GM11168 (cell line): Measurements from ENCODE around the gene CA5A.
"Not testable (repeated sequence)": the region's sequence is repeated elsewhere in the genome, so short reads cannot be mapped to it uniquely, and the experiment has no call there.

Experiments used
- in situ Hi-C: fragments of 300-500 bp; cut with MboI; formaldehyde crosslinking; loops from one replicate; pipeline ENCODE4 v1.12.0; 2022; ENCODE audit warnings: low sequenced_read_pairs; ENCODE audit not compliant: unreplicated experiment

CA5A gene

DNA sequence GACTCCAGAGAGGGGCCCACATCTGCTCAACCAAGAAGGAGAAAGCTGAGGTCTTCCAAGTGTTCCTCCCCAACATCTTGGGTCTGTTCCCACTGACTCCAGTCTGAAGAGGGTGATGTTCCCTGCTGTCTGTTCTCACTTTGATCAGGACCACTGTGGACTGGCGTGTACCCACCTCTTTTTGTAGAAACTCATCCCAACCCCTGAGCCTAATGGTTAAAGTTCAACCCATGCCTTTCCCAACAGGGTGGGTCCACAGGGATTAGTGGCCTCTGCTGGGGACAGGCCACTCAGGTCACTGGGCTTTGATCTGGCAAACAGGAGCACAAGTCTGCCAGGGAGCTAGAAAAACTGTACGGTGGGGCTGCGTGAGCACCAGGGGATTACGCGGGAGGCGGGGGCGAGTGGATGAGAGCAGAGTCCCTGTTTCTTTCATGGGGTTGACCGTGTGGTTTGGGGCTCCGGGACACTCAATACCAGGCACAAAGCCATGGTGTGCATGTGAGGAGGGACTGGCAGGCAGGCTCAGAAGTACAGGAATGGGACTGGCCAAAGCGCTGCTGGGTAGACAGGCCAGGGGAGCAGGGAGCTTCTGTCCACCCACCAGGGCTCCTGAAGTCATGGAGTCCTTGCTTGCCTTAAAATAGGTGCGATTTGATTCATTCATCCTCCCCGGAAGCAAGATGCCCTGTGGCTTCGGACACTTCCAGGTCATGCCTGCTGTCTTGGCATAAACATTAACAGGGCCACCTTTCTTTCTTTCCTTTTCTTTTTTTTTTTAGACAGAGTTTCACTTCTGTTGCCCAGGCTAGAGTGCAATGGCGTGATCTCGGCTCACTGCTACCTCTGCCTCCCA, at the start of gene CA5A:
Gene CA5A, minus strand, starts transcription at position 155 of the 856 bp plus-strand sequence. Its CDS starts 79 bp downstream, at position 76.
- in situ Hi-C loops = no loop called here

DNA sequence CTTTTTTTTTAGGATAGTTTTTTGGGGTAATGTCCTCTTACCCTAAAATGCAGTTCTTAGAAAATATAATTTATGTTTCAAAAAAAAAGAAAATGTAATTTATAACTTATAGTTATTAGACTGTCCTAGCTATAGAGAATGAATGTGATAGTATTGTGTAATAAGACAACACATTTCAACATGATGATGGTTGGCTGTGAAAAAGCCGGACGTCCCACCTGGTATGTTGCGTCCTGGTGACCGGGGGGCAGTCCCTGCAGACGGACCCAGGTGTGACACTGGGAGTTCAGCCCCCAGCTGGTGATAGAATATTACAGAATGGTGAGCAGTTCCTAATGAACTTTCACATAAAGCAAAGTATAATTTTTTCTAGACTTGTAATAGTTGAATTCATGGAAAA, 49.2 kb upstream of the CA5A start:
- in situ Hi-C loops = not testable (repeated sequence)

DNA sequence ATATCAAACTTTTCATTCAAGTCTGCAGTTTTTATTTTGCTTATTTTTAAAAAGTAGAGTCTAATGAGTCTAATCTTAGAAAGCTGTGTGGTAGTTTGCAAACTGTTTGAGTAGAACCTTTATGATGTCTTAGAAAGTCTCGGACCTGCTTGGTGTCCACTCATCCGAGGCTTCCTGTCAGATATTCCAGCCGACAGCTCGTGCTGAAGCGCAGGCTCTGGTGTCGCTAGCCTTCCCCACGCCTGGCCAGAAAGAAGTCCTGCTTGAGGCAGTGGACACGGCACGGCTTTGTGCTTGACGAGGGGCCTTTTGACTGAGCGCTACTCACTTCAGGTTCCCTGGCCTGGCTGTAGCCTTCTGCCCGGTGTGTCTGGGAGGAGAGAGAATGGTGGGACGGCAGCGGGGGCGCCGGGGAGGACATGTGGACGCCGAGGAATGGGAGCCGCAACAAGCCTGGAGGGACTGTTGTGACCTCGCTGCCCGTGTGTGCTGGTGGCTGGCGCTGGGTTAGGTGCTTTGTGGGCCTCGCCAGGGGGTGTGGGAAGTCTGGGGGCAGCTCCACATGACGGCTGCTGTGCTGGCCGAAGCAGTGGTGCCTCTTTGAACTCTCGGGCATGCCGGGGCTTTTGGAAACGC, 48.4 kb upstream of the CA5A start:
- in situ Hi-C loops = no loop called here

DNA sequence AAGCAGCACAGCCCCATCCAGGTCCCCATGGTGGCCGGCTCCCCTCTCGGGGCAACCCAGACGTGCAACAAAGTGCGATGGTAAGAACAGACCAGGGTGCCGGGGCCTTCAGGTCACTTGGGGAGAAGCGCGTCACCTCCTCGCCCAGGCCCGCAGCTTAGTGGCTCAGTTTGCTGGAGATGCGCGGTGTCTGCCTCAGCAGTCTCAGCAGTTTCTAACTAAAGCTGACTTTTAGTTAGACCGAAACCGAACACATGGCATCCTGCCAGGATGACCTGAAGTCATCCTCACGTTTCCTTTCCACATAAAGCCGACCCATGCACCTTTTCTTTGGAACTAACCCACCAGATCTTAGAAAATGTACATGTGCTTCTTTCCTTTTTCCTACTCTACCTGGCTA, 47.9 kb upstream of the CA5A start:
- in situ Hi-C loops = not testable (repeated sequence)

DNA sequence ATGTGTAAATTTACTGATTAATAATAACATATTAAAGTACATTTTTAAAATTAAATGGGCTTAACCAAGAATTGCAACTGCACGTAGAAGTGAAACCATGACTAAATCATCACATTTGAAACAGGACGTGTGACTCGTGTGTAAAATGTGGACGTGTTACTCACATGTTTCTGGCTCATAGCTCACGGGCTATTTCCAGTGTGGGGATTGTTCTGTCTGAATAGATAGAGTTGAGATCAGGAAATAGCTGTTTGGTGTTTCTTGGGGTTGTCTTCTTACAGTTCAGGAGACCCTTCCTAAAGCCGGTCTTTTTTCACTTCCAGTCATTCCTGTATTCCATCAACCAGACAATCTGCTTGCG, 47.4 kb upstream of the CA5A start:
- in situ Hi-C loops = not testable (repeated sequence)

- in situ Hi-C loops = not testable (repeated sequence)
Measured at GRCh38 chr16:87983072-87983736, 46.9 kb upstream of the CA5A start.

- in situ Hi-C loops = no loop called here
Measured at GRCh38 chr16:87982581-87983041, 46.3 kb upstream of the CA5A start.

GRCh38 chr16:87981376-87981775, 45.0 kb upstream of the CA5A start:
- in situ Hi-C loops = not testable (repeated sequence)

DNA sequence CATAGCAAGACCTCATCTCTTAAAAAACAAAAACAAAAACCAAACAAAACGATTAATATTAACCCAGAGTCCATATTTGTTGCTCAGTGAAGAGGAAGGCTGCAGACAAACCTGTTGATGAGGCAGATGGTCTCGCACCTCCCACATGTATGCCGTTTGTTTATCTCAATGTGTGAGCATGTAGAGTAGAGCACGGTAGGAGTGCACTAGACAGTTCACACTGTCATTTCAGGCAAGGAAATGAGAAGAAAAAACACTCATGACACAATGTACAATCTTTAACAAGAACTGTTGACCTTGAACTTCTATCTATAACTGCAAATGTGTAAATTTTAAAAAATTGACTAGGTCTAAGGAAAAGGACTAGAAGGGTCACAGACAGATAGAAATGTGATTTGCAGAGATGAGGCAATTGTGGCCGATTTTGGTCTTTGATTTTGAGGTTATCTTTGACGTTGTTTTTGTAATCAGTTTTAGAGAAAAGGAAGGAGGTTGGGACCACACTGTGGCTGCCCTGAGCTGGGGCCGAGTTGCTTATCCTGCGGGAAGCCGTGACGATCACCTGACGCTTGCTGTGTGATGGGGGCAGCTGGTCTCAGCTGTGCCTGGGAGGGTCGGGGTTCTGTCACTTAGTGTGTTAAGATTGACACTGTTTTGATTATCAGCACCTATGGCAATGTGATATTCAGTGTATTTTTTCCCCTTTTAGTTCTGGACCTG, 43.7 kb upstream of the CA5A start:
- in situ Hi-C loops = not testable (repeated sequence)

- in situ Hi-C loops = no loop called here
Measured at GRCh38 chr16:87979352-87979751, 43.0 kb upstream of the CA5A start.

DNA sequence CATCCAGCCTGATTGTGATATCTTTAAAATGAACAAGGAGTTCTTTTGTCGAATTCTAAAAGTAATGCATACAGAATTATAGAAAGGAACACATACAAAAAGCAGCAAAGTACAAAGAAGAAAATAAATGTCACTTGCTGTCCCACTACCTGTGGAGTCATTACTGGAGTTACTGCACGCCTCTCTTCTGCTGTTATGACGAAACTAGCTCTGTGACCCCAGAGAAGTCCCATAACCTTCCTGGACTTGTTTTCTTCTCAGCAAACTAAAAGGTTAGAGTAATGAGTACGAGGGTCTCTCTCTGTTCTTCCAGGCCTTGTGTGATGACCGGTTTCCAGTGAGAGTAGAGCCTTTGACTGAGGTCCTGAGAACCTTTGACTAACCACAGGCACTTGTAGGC, 41.8 kb upstream of the CA5A start:
- in situ Hi-C loops = no loop called here

DNA sequence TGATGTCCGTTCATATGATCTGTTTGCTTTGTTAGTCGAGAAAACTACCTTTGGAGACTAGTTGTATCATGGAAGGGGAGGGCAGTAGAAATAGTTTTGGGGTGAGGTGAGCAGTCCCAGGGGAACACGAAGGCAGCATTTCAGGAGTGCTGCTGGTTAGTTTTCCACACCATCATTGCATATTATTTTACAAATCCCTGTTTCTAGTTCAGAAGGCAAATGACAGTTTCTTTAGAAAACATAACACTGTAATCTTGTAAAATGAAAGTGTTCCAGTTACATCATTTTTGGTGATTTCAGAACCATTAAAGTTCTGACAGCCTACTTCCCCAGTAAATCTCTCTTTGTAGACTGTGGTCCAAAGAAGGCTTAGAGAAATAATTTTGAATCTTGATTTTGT, 40.3 kb upstream of the CA5A start:
- in situ Hi-C loops = no loop called here

- in situ Hi-C loops = no loop called here
Measured at GRCh38 chr16:87974178-87974577, 37.8 kb upstream of the CA5A start.

DNA sequence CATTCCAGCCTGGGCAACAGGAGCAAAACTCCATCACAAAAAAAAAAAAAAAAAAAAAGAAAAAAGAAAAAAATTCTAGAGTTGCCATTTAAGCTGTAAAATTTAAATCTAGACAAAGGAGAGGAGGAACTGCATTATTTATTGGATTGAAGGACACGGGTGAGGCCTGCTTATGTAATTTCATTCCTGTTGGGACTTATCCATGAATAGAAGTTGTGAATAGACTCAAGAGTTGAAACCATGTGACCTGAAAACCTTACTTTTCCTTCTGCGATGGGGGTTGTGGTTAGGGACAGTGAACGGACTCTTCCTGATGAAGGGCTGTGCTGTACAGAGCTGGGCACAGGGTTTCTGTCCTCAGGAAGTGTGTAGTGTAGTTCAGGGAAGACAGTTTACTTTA, 37.4 kb upstream of the CA5A start:
- in situ Hi-C loops = no loop called here

DNA sequence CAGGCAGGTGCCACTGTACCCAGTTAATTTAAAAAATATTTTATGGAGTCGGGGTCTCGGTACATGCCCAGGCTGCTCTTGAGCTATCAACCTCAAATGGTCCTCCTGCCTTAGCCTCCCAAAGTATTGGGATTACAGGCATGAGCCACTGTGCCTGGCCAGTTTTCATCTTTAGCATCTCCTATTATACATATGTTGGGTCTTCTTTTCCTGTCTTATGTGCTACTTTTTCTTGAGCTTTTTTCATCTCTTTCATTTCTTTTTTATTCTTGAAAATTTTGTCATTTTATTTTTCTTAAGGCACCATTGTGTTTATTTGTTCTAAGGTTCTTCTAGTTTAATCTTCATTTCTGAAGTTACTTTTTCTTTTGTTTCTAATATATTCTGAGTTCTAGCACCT, 35.6 kb upstream of the CA5A start:
- in situ Hi-C loops = no loop called here

GRCh38 chr16:87970186-87970585, 33.9 kb upstream of the CA5A start:
- in situ Hi-C loops = no loop called here

- in situ Hi-C loops = no loop called here
Measured at GRCh38 chr16:87968541-87968940, 32.2 kb upstream of the CA5A start.

GRCh38 chr16:87966685-87967185, 30.4 kb upstream of the CA5A start:
- in situ Hi-C loops = no loop called here

DNA sequence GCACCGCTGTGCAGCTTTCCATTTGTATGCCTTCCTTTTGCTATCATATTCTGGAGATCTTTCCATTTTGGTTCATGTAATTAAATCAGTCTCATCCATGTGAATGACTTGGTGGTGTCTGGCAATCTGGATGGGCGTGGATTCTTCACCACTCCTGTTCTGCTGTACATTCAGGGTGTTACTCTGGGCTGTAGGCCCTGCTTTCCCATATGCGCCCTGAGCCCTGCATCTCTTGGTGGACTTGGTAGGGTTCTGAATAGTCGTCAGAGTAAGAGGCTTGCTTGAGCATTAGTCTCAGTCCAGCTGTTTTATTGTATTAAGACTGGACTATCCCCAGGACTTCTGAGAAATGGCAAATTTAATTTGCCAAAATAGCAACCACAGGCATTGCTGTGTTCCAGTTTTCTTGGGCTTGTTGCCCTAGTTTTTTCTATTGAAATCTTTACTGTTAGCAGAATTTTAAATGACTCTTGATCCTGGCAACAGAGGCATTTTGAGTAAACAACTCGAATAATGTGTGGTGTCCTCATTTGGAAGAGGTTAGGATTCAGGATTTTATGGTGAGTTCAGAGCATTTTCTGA, 29.8 kb upstream of the CA5A start:
- in situ Hi-C loops = no loop called here

DNA sequence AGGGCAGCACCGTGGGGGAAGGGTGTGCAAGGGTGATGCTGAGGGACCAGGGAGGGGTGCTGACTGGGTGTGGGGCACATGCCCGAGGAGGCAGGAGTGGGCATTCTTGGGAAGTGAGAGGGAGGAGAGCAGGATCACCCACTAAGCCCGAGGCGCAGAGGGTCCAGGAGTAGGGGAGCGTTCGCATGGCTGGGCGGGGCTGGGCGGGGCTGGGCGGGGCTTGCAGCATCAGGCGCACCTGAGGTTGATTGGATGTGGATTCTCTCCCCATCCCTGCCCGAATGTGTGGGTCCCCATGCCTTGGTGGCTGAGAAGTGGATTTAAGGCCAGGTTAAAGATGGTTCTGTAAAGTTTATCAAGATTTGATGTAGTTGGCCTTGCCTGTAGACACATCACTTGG, 29.1 kb upstream of the CA5A start:
- in situ Hi-C loops = no loop called here
